CD4-positive, alpha-beta memory T cell (primary cell): Measurements from ENCODE around the gene SPAG9. TPM values are rescaled to one million over a fixed set of nuclear protein-coding genes. Genes with fewer than 3 reads are reported as not detected.

Experiments
- CTCF ChIA-PET: fragments of 350-600 bp; sonication (Branson Sonifier 250); formaldehyde crosslinking; loops from one replicate; lab custom pipeline; 2021; ENCODE audit warnings: inconsistent platforms; ENCODE audit not compliant: partially characterized antibody; lab: Charles Lee
- POLR2A ChIA-PET: fragments of 350-600 bp; sonication (Branson Sonifier 250); formaldehyde crosslinking; loops from one replicate; lab custom pipeline; 2021; ENCODE audit not compliant: partially characterized antibody; lab: Charles Lee
- DNase-seq, 5 donors: peaks; one replicate each; pipeline versions ENCODE4 v3.0.0 to v3.0.0-alpha.2; 2020 to 2022; ENCODE audit warnings: mixed read lengths in 1 of 5
- H3K27ac ChIP-seq: one replicate; pipeline ENCODE4 v1.7.0; 2013; ENCODE audit warnings: low read depth, low read length
- H3K27me3 ChIP-seq: 2 replicates; pipeline ENCODE4 v1.7.0; 2013; ENCODE audit warnings: mild to moderate bottlenecking, low read length, moderate library complexity; ENCODE audit not compliant: insufficient read depth
- H3K36me3 ChIP-seq: 2 replicates; pipeline ENCODE4 v1.7.0; 2013; ENCODE audit warnings: mild to moderate bottlenecking, low read length, moderate library complexity; ENCODE audit not compliant: insufficient read depth
- H3K4me1 ChIP-seq: 2 replicates; pipeline ENCODE4 v1.7.0; 2013; ENCODE audit warnings: mild to moderate bottlenecking, low read length, moderate library complexity; ENCODE audit not compliant: insufficient read depth
- H3K4me3 ChIP-seq, 2 donors: one replicate each; pipeline ENCODE4 v1.7.0; 2013; ENCODE audit warnings: low read length in 2 of 2, mild to moderate bottlenecking in 1 of 2
- H3K9me3 ChIP-seq, 2 donors: one replicate each; pipeline ENCODE4 v1.7.0; 2013; ENCODE audit warnings: low read length in 2 of 2, control low read depth in 1 of 2; ENCODE audit not compliant: control insufficient read depth in 1 of 2
- H3K27ac Mint-ChIP-seq, 7 donors: one replicate each; pipeline ENCODE4 v1.8.0; 2020 to 2021; ENCODE audit warnings: mixed read lengths in 7 of 7, mild to moderate bottlenecking in 6 of 7, inconsistent platforms in 3 of 7, moderate library complexity in 3 of 7
- H3K27me3 Mint-ChIP-seq, 2 donors: one replicate each; pipeline ENCODE4 v1.8.0; 2020 to 2021; ENCODE audit warnings: mixed read lengths in 2 of 2
- H3K36me3 Mint-ChIP-seq, 2 donors: one replicate each; pipeline ENCODE4 v1.8.0; 2020 to 2021; ENCODE audit warnings: mixed read lengths in 2 of 2, inconsistent platforms in 1 of 2, mild to moderate bottlenecking in 1 of 2
- H3K4me1 Mint-ChIP-seq, 4 donors: one replicate each; pipeline ENCODE4 v1.8.0; 2020 to 2021; ENCODE audit warnings: mixed read lengths in 4 of 4, mild to moderate bottlenecking in 1 of 4
- H3K4me3 Mint-ChIP-seq, 8 donors: one replicate each; pipeline ENCODE4 v1.8.0; 2020 to 2021; ENCODE audit warnings: mixed read lengths in 8 of 8, mild to moderate bottlenecking in 7 of 8, moderate library complexity in 6 of 8, inconsistent platforms in 3 of 8
- H3K9me3 Mint-ChIP-seq, 8 donors: one replicate each; pipeline ENCODE4 v1.8.0; 2020 to 2021; ENCODE audit warnings: mixed read lengths in 8 of 8, mild to moderate bottlenecking in 5 of 8, inconsistent platforms in 3 of 8, moderate library complexity in 1 of 8
- intact Hi-C: fragments of 100-400 bp; cut with micrococcal nuclease; formaldehyde crosslinking; loops from one replicate; pipeline ENCODE4 v1.15.1; 2023
- polyA plus RNA-seq, 2 donors: library from polyadenylated mRNA; unstranded; fragments of 300-500 nt; fragmentation: Illumina TruSeq; gene quantifications; one replicate each; pipeline ENCODE4 v1.2.3, GENCODE V29; 2021
- total RNA-seq, 2 experiments: library from RNA; stranded (reverse); gene quantifications; one replicate each; pipeline ENCODE4 v1.2.3, GENCODE V29; 2021

Gene SPAG9
- total and polyA plus RNA-seq, 4 experiments from 2014 or later, result 3.2 to 62.3 (median 36.0) TPM

DNA sequence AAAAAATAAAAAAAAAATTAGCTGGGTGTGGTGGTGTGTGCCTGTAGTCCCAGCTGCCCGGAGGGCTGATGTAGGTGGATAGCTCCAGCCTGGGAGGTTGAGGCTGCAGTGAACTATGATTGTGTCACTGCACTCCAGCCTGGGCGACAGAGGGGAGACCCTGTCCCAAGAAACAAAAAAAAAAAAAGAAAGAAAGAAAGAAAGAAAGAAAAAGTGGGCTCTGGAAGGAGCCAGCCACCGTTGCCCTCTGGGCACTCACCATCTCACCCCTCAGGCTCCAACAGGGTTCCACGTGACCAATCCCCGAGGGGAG lies 167.2 kb downstream of the SPAG9 start:
- H3K36me3 Mint-ChIP-seq, result no peaks in the 10 kb centered on the region
- CTCF ChIA-PET, result interaction anchor here (1.0 to 17.7 kb wide), 5 partner anchors 11 to 172 kb away, joined by 3 to 515 read pairs (median 4); partner anchors contain the start of gene TOB1
- H3K4me3 ChIP-seq, result no peak overlapping the region
- no peaks in the 10 kb centered on the region for H3K9me3 ChIP-seq
- H3K4me3 Mint-ChIP-seq, result no peak overlapping the region
- peaks cover 14% of the 10 kb centered on the region for H3K4me1 ChIP-seq
- POLR2A ChIA-PET, result interaction anchor here (1.0 to 18.7 kb wide), 3 partner anchors 9 to 101 kb away, joined by 5 to 673 read pairs (median 5); partner anchors contain the start of gene TOB1
- H3K27me3 ChIP-seq, result no peaks in the 10 kb centered on the region
- no peak overlapping the region for H3K27ac Mint-ChIP-seq
- H3K27ac ChIP-seq, result no peak overlapping the region
- peaks cover 0 to 2% of the 10 kb centered on the region in 2 donors for H3K27me3 Mint-ChIP-seq
- intact Hi-C loops, result no loop called here
- no peaks in the 10 kb centered on the region for H3K36me3 ChIP-seq
- peaks cover 8 to 20% (median 15%) of the 10 kb centered on the region in 4 donors for H3K4me1 Mint-ChIP-seq
- H3K9me3 Mint-ChIP-seq, result no peaks in the 10 kb centered on the region
- no peak for DNase-seq

DNA sequence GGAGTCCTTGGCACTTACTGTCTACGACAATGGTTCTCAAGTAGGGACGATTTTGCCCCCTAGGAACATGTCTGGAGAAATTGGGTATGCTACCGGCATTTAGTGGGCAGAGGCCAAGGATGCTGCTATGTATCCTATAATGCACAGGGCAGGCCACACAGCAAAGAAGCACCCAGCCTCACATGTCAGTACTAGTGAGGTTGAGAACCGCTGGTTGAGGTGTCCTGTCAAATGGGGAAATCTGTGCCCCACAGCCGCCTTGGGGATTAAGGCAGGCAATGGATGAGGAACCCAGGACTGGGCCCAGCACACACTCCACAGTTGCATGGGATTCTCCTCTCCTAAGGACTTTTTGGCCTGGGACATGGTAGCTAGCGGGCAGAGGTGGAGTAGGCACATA lies 167.8 kb downstream of the SPAG9 start:
- peak overlapping the region in 1 of 7 donors; percentile 41 for H3K27ac Mint-ChIP-seq
- H3K4me1 Mint-ChIP-seq, result peaks cover 12 to 26% (median 19%) of the 10 kb centered on the region in 4 donors
- CTCF ChIA-PET, result interaction anchor here (1.0 to 17.7 kb wide), 6 partner anchors 11 to 171 kb away, joined by 3 to 515 read pairs (median 4); partner anchors contain the start of gene TOB1
- H3K4me3 Mint-ChIP-seq, result no peak overlapping the region
- H3K27me3 Mint-ChIP-seq, result peaks cover 0 to 2% of the 10 kb centered on the region in 2 donors
- H3K4me3 ChIP-seq, result no peak overlapping the region
- no peaks in the 10 kb centered on the region for H3K27me3 ChIP-seq
- no peaks in the 10 kb centered on the region for H3K36me3 Mint-ChIP-seq
- H3K36me3 ChIP-seq, result no peaks in the 10 kb centered on the region
- DNase-seq, result no peak
- H3K27ac ChIP-seq, result no peak overlapping the region
- H3K9me3 ChIP-seq, result no peaks in the 10 kb centered on the region
- intact Hi-C loops, result no loop called here
- H3K4me1 ChIP-seq, result peaks cover 17% of the 10 kb centered on the region
- POLR2A ChIA-PET, result interaction anchor here (1.0 to 18.7 kb wide), 3 partner anchors 8 to 100 kb away, joined by 5 to 673 read pairs (median 5); partner anchors contain the start of gene TOB1
- no peaks in the 10 kb centered on the region for H3K9me3 Mint-ChIP-seq

DNA sequence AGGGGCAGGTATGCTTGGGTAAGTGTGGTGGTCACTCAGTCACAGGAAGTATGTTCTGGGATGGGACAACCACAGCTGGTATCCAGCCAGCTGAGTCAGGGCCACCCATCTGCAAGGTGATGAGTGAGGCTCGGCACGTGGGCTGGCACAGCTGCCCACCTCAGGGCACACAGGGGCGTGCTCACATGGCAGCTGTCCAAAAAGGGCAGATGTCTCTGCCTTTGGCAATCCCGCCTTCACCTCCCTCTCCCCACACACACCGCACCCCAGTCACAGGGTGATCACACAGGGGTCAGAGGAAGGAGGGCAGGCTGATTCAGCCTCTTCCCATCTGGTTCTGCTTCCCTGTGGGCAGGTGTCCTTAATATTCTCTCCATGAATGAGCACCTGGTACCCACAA lies 168.7 kb downstream of the SPAG9 start:
- Mint-ChIP-seq H3K27me3 (peaks cover 0 to 2% of the 10 kb centered on the region in 2 donors), H3K4me1 (peaks cover 14 to 31% (median 23%) of the 10 kb centered on the region in 4 donors)
- no peak for DNase-seq

DNA sequence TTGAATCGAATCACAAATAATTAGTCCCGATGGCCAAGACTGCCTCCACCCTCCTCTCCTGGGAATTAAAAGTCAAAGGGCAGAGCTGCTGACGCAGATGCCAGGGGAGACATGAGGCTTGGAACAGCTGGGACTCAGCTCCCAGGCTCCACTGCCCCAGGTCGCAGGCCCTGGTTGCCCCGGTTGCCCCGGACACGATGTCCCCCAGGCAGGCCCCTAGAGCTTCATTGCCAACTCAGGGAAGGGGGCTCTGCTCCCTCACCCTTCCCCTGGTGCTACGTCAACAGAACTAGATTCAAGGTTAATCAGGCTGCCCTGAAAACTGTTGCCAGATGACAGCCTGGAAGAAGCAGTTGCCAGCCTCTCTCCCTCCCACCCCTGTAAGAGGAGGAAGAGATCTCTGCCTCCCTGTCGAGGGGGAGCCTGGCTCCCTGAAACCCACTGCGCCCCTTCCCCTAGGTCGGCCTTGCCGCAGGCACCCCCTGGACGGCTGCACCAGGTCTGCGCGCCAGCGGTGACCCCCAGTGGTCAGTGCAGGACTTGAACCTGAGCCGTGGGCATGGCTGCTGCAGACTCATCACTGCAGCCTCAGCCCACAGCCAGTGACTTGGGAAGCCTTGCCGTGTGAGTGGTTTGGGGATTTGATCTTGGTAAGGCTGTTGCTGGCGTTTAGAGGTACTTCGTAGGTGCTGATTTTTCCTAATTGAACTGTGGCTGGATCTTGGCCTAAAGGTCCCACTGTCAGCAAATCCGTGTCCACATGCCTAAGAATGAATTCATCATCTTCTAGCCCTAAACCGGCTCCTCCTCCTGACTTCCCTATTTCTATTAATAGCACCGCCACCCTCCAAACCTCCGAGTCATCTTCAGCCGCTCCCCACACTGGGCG lies 170.4 kb downstream of the SPAG9 start:
- intact Hi-C loops, result loop anchor here (1.0 kb wide), 2 partner anchors 87 to 98 kb away; no protein-coding TSS in a partner anchor
- no peaks in the 10 kb centered on the region for H3K36me3 ChIP-seq
- H3K4me1 Mint-ChIP-seq, result peaks cover 16 to 39% (median 25%) of the 10 kb centered on the region in 4 donors
- H3K4me1 ChIP-seq, result peaks cover 20% of the 10 kb centered on the region
- H3K27me3 ChIP-seq, result no peaks in the 10 kb centered on the region
- H3K4me3 ChIP-seq, result no peak overlapping the region
- peaks cover 0 to 2% of the 10 kb centered on the region in 2 donors for H3K27me3 Mint-ChIP-seq
- DNase-seq, result peak in 4 of 5 donors; percentile 39 to 66 (median 44)
- H3K36me3 Mint-ChIP-seq, result no peaks in the 10 kb centered on the region
- H3K9me3 Mint-ChIP-seq, result no peaks in the 10 kb centered on the region
- ChIA-PET POLR2A (interaction anchor here (0.8 to 18.7 kb wide), 5 partner anchors 19 to 97 kb away, joined by 4 to 673 read pairs (median 7); partner anchors contain the start of gene TOB1), CTCF (interaction anchor here (0.9 to 17.7 kb wide), 16 partner anchors 11 to 167 kb away, joined by 3 to 515 read pairs (median 6); partner anchors contain the start of gene TOB1)
- peak overlapping the region in 2 of 8 donors; percentile 25 to 35 for H3K4me3 Mint-ChIP-seq
- no peaks in the 10 kb centered on the region for H3K9me3 ChIP-seq
- no peak overlapping the region for H3K27ac ChIP-seq
- peak overlapping the region in 4 of 7 donors; percentile 39 to 72 (median 58) for H3K27ac Mint-ChIP-seq

More for the DNA sequence above, 168.7 kb downstream of the SPAG9 start:
- H3K9me3 ChIP-seq, result no peaks in the 10 kb centered on the region
- Mint-ChIP-seq H3K36me3 (no peaks in the 10 kb centered on the region), H3K27ac (no peak overlapping the region), H3K9me3 (no peaks in the 10 kb centered on the region), H3K4me3 (no peak overlapping the region)
- CTCF ChIA-PET, result interaction anchor here (1.1 to 17.7 kb wide), 5 partner anchors 13 to 100 kb away, joined by 4 to 515 read pairs (median 5); partner anchors contain the start of gene TOB1
- no peaks in the 10 kb centered on the region for H3K36me3 ChIP-seq
- POLR2A ChIA-PET, result interaction anchor here (1.8 to 18.7 kb wide), 2 partner anchors 90 to 100 kb away, joined by 7 to 673 read pairs; partner anchors contain the start of gene TOB1
- peaks cover 19% of the 10 kb centered on the region for H3K4me1 ChIP-seq
- intact Hi-C loops, result no loop called here
- no peaks in the 10 kb centered on the region for H3K27me3 ChIP-seq
- H3K4me3 ChIP-seq, result no peak overlapping the region
- no peak overlapping the region for H3K27ac ChIP-seq

DNA sequence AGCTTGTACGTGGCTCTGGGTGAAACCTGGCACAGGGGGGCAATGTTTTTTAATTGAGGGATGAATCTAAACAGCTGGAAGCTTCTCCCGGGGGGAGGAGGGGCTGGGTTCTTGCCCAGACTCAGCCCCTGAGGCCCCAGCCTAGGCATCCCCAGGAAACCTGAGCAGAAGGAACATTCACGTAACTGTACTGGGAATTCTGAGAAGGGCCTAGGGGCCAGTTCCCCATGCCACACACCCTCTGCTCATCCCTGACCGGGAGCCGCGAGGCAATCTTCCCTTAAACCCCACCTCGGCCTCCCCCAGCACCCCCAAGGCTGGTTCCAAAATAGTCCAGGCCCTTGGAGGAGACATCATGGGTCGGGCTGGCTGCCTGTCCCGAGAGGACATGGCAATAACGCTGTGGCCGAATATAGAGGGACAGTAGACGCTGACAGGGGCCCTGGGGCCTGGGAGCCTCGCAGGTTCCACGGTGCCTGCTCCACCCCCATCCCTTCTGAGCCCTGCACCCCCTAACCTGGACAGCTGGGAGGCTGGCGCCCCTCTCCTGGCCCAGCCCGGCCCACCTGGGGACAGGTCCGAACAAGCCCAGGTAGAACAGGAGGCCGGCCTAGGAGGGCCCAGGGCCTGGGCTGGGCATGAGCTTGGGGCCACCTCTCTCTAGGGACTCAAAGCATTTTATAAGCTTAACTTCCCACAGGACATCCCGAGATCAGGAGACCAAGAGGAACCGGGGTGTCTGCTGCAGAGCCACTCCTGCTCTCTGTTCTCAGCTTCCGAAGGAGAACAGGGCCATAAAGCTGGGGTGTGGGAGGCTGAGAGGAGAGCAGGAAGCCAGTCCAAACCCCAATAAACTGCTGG lies 171.3 kb downstream of the SPAG9 start:
- intact Hi-C loops, result no loop called here
- POLR2A ChIA-PET, result interaction anchor here (0.8 to 18.7 kb wide), 7 partner anchors 18 to 96 kb away, joined by 4 to 673 read pairs (median 7); partner anchors contain the start of gene TOB1
- CTCF ChIA-PET, result interaction anchor here (0.8 to 17.7 kb wide), 20 partner anchors 8 to 166 kb away, joined by 3 to 515 read pairs (median 5); partner anchors contain the start of gene TOB1
- Mint-ChIP-seq H3K27ac (no peak overlapping the region), H3K9me3 (no peaks in the 10 kb centered on the region), H3K4me3 (no peak overlapping the region), H3K4me1 (peaks cover 16 to 40% (median 25%) of the 10 kb centered on the region in 4 donors), H3K36me3 (no peaks in the 10 kb centered on the region), H3K27me3 (no peaks in the 10 kb centered on the region)
- Histone ChIP-seq H3K36me3 (no peaks in the 10 kb centered on the region), H3K4me3 (no peak overlapping the region), H3K27ac (no peak overlapping the region), H3K4me1 (peaks cover 26% of the 10 kb centered on the region), H3K9me3 (no peaks in the 10 kb centered on the region), H3K27me3 (no peaks in the 10 kb centered on the region)
- no peak for DNase-seq

DNA sequence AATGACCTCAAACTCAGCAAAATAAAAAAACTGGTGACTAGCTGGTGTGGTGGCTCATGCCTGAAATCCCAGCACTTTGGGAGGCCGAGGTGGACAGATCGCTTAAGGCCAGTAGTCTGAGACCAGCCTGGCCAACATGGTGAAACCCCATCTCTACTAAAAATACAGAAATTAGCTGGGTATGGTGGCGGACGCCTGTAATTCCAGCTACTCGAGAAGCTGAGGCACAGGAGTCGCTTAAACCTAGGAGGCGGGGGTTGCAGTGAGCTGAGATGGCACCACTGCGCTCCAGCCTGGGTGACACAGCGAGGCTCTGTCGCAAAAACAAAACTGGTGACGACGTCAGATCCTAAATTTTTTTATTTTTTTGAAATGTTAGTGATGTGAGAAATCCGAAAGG lies 172.0 kb downstream of the SPAG9 start:
- ChIA-PET CTCF (interaction anchor here (0.8 to 17.7 kb wide), 14 partner anchors 9 to 165 kb away, joined by 3 to 515 read pairs (median 7); partner anchors contain the start of gene TOB1), POLR2A (interaction anchor here (1.0 to 18.7 kb wide), 7 partner anchors 17 to 96 kb away, joined by 4 to 673 read pairs (median 7); partner anchors contain the start of gene TOB1)
- no peak overlapping the region for H3K4me3 Mint-ChIP-seq
- Histone ChIP-seq H3K9me3 (no peaks in the 10 kb centered on the region), H3K36me3 (no peaks in the 10 kb centered on the region), H3K4me3 (no peak overlapping the region), H3K27me3 (no peaks in the 10 kb centered on the region), H3K27ac (no peak overlapping the region), H3K4me1 (peaks cover 33% of the 10 kb centered on the region)
- H3K9me3 Mint-ChIP-seq, result no peaks in the 10 kb centered on the region
- H3K27me3 Mint-ChIP-seq, result no peaks in the 10 kb centered on the region
- peaks cover 19 to 45% (median 28%) of the 10 kb centered on the region in 4 donors for H3K4me1 Mint-ChIP-seq
- H3K27ac Mint-ChIP-seq, result peak overlapping the region in 5 of 7 donors; percentile 55 to 75 (median 68)
- intact Hi-C loops, result no loop called here
- DNase-seq, result no peak
- H3K36me3 Mint-ChIP-seq, result no peaks in the 10 kb centered on the region
